Embryonic facial prominence (tissue), 1 donor: Measurements from ENCODE around the gene SLC6A18.

Experiments used
- DNase-seq: peaks from one replicate; pipeline ENCODE4 v3.0.0-alpha.2; 2016; ENCODE audit errors: extremely low spot score

Gene SLC6A18

DNA sequence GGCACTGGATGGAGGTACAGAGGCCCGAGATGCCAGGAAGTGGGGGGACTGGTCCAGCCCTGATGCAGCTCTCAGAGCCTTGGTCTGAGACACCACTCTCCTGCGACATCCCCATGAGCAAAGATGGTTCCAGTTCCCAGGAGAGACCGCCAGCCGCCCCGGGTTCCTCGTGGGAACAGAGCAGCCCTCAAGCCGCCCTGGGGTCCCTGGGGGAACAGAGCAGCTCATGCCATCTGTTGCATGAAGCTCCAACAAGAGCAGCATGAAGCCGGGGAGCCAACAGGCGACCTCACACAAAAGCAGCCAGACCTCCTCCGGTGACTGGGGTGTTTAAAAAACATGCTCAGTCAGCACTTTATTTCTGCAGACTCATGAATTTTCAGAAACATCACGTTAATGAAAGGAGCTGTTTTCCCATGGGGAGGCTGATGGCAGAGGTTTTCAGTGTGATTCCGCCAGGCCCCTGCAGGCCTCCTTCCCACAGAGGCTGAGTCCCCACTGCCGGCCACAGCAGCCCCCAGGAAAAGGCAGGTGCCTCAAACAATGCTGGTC, 6.2 kb downstream of the SLC6A18 start:
- DNase-seq, result no peak

DNA sequence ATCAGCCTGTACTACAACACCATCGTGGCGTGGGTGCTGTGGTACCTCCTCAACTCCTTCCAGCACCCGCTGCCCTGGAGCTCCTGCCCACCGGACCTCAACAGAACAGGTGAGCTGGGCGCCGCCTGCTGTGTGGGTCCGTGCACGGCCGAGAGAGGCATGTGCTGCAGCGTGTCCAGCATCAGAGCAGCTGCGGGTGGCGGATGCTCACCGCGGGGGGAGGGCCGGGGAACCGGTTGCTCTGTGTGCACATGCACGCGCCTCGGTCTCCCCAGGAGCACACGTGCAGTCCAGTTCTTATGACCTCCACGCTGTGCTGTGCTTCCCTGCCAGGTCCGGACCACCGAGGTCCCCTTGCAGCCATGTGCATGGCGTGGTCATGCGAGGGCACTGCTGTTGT, 7.6 kb downstream of the SLC6A18 start:
- DNase-seq, result no peak

DNA sequence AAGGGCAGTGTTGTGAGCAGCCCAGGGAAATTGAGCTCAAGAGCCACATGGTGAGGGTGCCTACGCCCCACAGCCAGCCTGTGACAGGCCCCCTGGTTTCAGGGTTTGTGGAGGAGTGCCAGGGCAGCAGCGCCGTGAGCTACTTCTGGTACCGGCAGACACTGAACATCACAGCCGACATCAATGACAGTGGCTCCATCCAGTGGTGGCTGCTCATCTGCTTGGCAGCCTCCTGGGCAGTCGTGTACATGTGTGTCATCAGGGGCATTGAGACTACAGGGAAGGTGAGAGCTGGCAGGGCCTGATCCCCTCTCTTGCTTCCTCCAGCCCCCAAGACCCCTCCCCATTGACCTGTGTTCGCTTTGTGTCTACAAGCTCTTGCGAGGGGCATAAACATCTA, 10.2 kb downstream of the SLC6A18 start:
- DNase-seq, result no peak

DNA sequence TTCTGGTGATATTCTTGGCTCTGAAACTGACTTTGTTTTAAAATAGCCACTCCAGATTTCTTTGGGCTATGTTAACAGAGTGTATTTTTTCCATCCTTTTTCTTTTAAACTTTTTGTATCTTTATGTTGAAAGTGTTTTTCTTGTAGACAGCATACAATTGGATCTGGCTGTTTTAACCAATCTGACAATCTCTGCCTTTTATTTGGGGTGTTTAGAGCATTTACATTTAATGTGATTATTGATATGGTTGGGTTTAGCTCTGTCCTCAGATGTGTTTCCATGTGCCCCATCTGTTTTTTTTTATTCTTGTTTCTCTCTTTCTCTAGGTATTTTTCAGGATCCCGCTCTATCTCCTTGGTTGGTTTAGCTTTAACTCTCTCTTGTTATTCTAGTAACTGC, 10.7 kb downstream of the SLC6A18 start:
- DNase-seq, result no peak

DNA sequence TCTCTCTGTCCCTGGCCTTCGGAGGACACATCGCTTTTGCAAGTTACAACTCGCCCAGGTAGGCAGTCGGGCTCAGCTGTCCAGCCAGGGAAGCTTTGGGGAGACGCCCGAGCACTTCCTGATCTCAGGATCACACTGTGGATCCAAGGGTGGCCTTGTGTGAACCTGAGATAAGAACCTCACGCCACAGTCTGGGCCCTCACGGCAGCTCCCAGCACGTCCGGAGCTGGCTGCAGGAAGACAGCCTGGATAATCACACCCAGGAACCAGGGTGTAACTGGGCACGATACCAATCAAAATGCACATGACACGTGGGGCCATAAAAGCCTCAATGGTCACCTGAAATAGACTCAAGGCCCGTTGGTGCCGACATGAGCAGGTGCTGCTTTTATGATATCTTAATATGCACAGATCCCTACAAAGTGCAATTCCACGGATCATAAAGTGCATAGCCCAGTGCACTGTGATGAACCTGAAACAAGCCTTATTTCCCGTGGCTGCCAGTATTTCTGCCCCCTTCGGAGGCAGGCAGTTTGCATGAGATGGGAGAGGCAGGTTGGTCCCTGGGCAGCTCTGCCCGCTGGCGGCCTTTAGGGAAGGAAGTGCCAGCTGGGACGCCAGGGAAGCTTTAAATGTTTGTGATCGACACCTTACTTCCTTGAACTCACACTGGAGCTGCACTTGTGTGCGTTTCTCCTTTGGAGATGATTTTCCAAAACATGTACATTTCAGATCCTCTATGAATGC, 14.5 kb downstream of the SLC6A18 start:
- DNase-seq, result no peak

DNA sequence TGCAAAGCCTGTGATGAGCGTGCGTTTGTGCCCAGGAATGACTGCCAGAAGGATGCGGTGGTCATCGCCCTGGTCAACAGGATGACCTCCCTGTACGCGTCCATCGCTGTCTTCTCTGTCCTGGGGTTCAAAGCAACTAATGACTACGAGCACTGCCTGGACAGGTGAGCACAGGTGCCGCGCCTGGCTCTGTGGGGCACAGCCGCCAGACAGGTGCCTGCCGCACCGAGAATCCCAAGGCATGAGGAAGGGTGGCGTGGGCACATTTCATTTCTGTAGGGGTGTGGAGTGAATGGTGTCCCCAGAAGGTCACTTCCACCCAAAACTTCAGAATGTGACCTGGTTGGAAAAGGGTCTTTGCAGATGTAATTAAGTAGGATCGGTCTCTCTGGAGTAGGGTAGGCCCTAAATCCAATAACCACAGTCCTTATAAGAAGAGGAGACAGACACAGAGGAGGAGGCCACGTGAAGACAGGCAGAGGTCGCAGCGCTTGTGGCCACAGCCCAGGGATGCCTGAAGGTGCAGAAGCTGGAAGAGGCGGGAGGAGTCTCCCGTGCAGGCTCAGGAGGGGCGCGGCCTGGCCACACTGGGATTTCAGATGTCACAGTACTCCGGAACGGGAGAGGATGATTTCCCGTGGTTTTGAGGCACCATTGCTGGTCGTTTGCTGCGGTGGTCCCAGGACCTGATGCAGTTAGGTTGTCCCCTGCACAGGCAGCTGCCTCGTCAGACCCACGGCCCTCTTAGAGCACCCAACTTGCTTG, 15.5 kb downstream of the SLC6A18 start:
- no peak for DNase-seq

DNA sequence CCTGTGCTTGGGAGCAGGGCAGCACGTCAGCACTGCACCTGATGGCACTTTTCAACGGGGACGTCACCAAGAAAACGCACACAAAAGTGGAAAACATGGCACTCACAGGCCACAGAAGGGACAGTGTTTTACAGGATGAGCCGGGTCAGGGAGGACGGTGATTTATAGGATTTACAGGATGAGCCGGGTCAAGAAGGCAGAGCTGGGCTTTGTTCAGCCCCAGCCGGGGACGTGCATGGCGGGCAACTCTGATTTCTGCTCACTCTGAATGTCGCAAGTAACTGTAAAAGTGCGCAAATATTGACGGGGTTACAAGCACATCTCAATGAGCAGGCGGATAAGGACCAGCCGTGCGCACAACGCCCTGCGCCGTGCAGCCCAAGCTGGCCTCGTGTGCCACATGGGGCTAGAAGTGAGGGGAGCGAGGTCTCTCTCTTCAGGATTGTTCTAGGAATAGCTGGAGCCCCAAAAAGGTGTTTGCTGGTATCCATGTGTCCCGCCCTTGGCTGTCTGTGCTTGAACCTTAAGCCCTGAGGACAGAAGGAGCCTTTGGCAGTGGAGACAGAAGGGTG, 16.4 kb downstream of the SLC6A18 start:
- no peak for DNase-seq

DNA sequence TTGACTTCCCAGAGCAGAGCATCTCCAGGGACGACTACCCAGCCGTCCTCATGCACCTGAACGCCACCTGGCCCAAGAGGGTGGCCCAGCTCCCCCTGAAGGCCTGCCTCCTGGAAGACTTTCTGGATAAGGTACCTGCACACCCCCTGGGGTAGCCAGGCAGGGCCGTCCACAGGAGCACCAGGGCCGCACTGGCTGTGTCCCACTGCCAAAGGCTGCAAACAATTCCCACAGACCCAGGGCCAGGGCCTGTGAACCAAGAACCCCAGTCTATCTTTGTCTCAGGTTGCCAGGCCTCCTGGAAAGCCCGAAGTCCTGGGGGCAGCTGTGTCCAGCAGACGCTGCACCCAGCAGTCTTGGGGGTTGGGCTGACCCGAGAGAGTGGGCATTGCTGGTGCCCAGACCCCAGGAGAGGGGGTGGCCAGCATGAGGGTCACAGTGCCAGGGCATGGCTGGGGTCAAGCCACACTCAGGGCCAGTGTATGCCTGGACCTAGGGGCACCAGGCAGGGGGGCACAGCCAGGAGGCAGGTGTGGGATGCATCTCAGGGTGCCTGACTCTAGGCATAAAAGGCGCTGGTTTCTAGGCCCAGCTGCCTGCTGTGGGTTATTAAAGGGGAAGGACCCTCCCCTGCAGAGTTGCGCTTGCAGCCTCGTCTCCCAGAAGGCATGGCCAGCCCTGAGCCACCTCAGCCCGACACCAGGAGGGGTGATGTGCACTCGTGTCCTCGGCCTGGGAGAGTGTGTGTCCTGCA, 17.7 kb downstream of the SLC6A18 start:
- no peak for DNase-seq

DNA sequence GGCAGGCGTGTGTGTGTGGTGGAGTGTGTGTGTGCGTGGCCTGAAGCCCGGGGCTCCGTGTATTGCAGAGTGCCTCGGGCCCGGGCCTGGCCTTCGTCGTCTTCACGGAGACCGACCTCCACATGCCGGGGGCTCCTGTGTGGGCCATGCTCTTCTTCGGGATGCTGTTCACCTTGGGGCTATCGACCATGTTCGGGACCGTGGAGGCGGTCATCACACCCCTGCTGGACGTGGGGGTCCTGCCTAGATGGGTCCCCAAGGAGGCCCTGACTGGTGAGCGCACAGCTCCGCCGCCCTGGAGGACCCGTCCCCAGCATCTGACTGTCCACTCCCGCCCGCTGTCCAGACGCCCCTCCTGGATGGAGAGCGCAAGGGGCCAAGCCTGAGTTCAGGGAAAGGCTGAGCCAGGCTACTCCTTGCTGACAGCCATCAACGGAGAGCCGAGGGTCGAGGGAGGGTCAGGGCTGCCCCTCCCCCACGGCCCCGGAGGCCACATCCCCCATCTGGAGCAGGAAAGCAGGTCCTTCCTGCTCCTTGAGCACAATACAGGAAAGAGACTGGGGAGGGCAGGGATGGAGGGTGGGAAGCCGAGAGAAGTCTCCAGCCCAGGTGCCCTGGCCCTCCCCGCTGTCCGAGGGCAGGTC, 18.4 kb downstream of the SLC6A18 start:
- DNase-seq, result no peak

DNA sequence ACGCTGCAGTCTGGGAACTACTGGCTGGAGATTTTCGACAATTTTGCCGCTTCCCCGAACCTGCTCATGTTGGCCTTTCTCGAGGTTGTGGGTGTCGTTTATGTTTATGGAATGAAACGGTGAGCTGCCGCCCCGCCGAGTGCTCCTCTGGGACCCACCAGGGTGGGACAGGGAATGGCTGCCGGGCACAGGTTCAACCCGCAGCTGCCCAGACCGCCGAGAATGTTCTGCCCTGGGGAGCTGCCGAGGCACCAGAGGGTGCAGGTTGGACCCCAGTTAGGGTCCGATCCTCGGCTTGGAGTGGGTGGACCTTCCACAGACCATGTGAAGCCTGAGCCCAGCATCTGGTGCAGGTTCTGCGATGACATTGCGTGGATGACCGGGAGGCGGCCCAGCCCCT, 19.1 kb downstream of the SLC6A18 start:
- no peak for DNase-seq

DNA sequence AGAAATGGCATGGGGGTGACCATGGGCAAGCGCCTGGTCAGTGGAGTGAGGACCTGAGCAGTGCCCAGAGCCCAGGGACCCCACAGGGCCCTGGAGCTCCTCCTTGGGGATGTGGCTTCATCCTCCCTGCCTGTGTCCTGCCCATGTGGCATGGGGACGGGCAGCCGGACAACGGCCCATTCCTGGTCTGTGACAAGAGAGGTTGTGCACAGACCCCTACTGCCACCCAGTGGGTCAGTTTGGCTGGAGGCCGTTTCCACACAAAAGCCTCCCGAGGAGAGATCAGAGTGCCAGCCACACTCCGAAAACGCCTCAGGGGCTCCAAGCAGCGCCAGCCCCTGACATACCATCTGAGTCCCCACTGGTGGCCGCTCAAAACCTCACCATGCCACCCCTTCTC, 19.8 kb downstream of the SLC6A18 start:
- DNase-seq, result no peak

DNA sequence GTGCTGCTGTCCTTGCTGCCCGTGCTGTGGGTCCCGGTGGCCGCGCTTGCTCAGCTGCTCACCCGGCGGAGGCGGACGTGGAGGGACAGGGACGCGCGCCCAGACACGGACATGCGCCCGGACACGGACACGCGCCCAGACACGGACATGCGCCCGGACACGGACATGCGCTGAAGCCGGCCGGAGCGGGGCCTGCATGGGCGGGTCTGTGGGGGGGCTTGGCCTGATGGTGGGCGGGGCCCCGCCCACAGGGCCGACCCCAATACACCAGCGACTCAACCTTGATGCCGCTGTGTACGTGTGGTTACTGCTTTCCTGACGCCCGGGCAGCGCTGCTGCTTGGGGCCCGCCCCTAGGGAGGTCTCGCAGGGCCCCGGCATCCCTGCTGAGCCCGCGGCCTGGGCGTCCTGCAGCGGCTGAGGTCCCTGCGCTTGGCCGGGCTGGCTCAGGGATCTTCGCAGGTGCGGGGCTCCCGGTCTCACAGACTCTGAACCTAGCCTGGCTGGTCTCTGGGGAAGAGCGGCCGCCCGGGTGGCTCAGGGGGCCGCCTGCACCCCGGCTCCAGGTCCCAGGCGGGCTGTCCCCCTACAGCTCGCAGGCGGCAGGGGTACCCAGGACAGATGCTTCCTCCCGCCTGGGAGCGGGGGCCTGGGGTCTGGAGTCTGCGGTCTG, 20.9 kb downstream of the SLC6A18 start:
- DNase-seq, result no peak

DNA sequence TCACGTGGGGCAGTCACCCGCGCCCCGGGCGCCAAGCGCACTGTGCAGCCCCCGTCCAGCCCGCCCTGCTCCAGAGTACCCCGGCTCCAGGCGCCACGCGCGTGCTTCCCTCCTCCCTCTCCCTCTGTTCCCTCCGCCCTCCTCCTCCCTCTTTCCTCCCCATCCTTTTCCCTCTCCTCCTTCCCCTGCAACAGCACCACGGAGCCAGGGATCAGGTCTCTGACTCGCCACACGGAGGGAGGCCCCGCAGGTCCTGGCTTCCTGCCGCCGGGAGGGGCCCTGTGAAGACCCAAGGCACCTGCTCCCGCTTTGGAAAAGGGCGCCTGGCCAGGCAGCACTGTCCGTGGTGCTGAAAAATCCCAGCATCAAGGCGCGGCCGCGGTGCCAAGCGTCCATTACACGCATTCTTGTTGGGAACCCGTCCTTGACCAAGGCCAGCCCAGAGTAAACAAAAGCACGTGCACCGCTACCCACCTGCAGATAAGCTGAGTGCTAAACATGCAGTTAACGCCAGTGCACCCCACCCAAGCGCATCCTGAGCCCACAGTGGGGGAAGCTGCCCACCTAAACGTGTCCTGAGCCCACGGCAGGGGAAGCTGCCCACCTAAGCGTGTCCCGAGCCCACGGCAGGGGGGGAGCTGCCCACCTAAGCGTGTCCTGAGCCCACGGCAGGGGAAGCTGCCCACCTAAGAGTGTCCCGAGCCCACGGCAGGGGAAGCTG, 21.7 kb downstream of the SLC6A18 start:
- DNase-seq, result no peak

DNA sequence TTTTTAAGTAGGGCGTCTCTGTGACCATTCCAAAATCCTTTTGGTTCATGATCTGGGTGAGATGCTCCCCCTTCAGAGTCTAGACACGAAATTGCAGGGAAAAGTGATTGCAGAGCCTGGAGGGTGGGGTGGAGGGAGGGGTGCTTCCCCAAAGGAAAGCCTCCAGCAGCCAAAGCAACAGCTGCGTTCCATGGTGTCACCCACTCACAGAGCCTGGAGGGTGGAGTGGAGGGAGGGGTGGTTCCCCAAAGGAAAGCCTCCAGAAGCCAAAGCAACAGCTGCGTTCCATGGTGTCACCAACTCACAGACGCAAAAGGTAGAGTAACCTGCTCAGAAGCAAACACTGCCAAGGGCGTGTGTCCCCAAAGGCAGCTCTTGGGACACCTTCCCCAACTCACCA, 22.6 kb downstream of the SLC6A18 start:
- no peak for DNase-seq

DNA sequence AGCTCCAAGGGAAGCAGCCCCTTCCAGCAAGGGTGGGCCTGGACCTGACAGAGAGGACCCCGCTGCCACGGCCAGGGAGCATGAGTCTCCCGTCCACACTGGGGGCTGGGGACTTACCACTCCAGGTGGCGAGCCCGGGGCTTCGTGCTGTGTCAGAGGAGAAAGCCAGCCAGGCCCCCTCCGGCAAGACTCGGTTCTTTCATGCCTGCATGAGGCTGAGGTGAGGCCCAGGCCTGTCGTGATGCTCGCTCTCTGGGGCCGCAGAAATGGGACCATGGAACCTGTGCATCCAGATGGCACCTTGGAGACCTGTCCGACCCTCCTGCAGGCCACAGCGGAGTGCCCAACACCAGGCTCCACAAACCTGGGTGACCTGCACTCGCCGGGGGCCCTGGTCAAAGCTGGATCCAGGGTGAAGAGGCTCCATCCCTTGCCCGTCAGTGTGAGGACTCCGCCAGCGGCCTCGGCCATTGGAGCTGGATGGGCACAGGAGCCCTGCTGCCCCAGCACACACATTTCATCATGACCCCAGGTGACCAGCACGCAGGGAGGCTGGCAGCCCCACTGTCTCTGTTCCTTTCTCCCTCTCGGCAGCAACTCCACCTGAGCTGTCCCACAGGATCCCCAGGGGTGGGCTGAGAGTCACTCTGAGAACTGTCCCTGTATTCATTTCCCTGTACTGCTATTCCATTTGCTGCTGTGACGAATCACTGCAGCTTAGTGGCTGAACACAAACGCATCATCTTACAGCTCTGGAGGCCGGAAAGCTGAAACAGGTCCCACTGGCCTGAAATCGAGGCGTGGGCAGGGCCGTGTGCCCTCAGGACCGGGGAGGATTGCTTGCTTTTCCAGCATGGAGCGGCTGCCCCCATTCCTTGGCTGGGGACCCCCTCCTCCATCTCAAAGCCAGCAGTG, 24.4 kb downstream of the SLC6A18 start:
- DNase-seq, result no peak

DNA sequence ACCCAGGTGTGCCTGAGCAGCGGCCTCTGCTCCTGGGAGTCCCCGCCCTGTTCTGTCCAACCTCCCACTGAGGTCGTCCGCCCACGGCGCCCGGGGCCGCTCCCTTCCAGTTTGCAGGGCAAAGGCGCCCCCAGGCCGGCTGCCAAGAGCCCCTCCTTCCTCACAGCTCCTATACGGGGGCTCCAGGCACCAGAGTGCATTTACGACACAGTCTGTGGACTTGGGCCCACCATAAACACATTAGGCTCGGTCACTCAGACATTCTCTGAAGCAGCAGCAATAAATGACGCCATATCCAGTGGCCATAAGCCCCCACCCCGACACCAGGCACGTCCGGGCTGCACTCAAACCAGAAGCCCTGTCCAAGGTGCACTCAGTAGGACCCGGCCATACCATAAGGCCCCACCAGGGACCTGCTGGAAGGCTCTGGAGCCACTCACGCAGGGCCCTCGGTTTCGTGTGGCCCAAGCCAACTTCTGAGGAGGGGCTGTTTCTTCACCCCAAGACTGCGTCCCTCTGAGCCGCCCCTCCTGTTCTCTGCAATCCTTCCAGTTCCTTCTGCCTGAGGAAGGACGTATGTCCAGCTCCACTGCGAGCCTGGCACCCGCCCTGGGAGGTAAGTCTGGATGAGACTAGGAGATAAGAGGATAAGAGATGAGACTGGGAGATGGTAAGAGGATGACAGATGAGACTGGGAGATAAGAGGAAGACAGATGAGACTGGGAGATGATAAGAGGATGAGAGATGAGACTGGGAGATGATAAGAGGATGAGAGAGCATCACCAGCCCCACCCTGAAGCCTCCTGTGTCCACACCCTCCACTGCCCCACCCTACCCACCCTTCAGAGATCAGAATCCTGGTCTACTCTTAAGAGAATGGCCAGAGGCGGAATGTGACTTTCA, 26.7 kb downstream of the SLC6A18 start:
- no peak for DNase-seq

DNA sequence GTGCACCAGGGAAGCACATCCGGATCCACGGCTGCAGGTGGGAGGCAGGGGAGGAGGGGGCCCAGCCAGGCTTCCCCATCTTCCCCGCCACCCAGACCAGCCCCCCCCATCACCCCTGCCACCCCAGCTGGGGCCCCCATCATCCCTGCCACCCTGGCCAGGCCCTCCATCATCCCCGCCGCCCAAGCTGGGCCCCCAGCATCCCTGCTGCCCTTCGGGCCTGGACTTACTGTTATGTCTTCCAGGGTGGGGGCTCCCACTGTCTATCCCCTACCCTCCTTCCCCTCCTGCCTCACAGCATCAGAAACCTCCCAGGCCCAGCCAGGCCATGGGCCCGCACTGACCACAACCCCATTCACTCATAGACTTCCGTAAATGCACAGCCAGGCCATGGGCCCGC, 27.5 kb downstream of the SLC6A18 start:
- no peak for DNase-seq

DNA sequence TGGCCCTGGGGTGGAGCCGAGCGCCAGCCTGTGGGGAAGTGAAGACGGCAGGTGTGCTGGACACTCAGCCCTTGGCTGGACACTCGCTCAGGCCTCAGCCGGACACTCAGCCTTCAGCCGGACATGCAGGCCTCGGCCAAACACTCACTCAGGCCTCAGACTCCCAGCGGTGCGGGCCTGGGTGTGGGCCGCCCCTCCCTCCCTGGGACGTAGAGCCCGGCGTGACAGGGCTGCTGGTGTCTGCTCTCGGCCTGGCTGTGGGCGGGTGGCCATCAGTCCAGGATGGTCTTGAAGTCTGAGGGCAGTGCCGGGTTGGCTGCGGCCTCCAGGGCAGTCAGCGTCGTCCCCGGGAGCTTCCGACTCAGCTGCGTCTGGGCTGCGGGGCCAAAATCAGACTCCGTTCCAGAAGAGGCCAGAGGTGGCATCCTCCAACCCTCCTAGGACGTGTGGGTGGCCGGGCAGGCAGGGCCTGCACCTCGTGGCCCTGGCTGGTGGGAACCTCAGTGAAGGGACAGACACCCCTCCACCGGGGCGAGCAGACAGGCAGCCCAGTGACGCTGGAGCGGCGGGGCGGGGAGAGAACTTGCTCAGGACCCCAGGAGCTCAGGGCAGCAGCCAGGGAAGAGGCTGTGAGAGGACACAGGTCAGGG, 28.4 kb downstream of the SLC6A18 start:
- DNase-seq, result no peak
